Measurements from ENCODE around the gene TEX2. TPM values are rescaled to one million over a fixed set of nuclear protein-coding genes. Genes with fewer than 3 reads are reported as not detected.

TEX2 gene
- total and polyA plus RNA-seq, 7 experiments from 2014 or later = 7.9 to 24.2 (median 14.4) TPM

DNA sequence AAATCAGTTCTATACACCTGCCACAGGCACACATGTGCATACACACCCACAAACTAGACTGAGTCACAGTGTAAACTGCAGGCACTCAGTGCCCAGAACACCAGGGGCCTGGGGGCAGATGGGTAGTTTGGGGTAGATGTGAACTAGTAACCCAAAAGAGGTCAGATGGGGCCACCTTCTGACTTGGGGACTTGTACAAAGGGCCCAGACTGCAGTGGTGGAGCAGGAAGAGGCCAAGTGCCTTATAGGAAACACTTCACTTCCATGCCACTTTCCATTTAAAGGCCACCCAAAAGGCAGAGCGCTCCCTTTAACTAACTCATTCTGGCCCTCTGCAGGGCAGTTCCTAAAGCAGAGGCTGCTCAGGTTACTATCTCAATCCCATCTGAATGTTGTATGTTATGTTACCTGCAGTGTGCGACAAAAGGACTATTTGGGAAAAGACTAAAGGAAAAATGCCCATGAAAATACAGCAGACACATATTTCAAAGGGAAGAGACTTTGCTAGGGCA, 105.3 kb downstream of the TEX2 start:
- no peak overlapping the region for H3K27ac Mint-ChIP-seq
- no peaks in the 10 kb centered on the region for H3K9me3 ChIP-seq (ENCODE audit: control insufficient read depth in 2 of 3, low read length in 3 of 3)
- ATAC-seq = no peak
- no peaks in the 10 kb centered on the region for H3K27me3 ChIP-seq (ENCODE audit: control insufficient read depth in 2 of 2, insufficient read depth in 2 of 2, low read length in 2 of 2)
- H3K27me3 Mint-ChIP-seq = no peaks in the 10 kb centered on the region
- no peak overlapping the region for H3K27ac ChIP-seq (ENCODE audit: low read depth, low read length)
- no peak overlapping the region for H3K4me3 ChIP-seq (ENCODE audit: low read length)
- ChIA-PET CTCF (no interaction called here), POLR2A (interaction anchor here (1.0 kb wide), 1 partner anchor 11 kb away, joined by 5 read pairs; no protein-coding TSS in a partner anchor)
- peaks cover 3 to 18% (median 5%) of the 10 kb centered on the region in 5 donors for H3K36me3 Mint-ChIP-seq
- no peaks in the 10 kb centered on the region for H3K4me1 ChIP-seq (ENCODE audit: control insufficient read depth in 2 of 2, insufficient read depth in 2 of 2, low read length in 2 of 2)
- intact Hi-C loops (cut with micrococcal nuclease) = no loop called here
- no peak overlapping the region for H3K4me3 Mint-ChIP-seq
- H3K36me3 ChIP-seq (ENCODE audit: control insufficient read depth in 2 of 3, insufficient read depth in 3 of 3, low read length in 3 of 3) = peaks cover 0 to 17% (median 0%) of the 10 kb centered on the region in 3 experiments
- no peaks in the 10 kb centered on the region for H3K9me3 Mint-ChIP-seq
- H3K4me1 Mint-ChIP-seq = peaks cover 0 to 3% (median 0%) of the 10 kb centered on the region in 7 donors
- no peak for DNase-seq

DNA sequence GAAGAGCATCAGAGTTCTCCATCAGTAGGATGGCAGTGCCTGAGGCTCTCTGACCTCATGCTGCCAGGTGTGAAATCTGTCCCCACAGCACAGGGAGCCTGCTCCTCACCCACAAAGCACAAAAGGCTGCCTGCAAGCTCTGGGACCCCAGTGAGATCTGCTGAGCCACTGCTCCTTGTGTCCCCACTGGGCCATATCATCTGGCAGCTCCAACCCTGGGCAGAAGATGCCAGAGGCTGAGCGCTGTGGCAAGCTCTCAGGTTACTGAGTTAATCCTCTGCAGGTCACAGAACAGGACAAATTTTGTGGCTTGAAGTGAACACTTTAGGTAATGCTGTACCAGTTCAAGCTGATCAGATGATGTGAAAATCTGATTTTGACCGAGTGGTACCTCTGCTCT, 106.4 kb downstream of the TEX2 start:
- ATAC-seq (no peak), DNase-seq (no peak)
- H3K27me3 ChIP-seq (ENCODE audit: control insufficient read depth in 2 of 2, insufficient read depth in 2 of 2, low read length in 2 of 2) = no peaks in the 10 kb centered on the region
- no peak overlapping the region for H3K27ac ChIP-seq (ENCODE audit: low read depth, low read length)
- H3K4me3 Mint-ChIP-seq = no peak overlapping the region
- H3K9me3 Mint-ChIP-seq = no peaks in the 10 kb centered on the region
- no peaks in the 10 kb centered on the region for H3K4me1 ChIP-seq (ENCODE audit: control insufficient read depth in 2 of 2, insufficient read depth in 2 of 2, low read length in 2 of 2)
- H3K27me3 Mint-ChIP-seq = no peaks in the 10 kb centered on the region
- peaks cover 5 to 19% (median 10%) of the 10 kb centered on the region in 5 donors for H3K36me3 Mint-ChIP-seq
- H3K4me1 Mint-ChIP-seq = peaks cover 0 to 3% (median 0%) of the 10 kb centered on the region in 7 donors
- no peaks in the 10 kb centered on the region for H3K9me3 ChIP-seq (ENCODE audit: control insufficient read depth in 2 of 3, low read length in 3 of 3)
- intact Hi-C loops (cut with micrococcal nuclease) = no loop called here
- ChIA-PET CTCF (no interaction called here), POLR2A (interaction anchor here (3.6 kb wide), 1 partner anchor 10 kb away, joined by 18 read pairs; no protein-coding TSS in a partner anchor)
- H3K27ac Mint-ChIP-seq = no peak overlapping the region
- peaks cover 0 to 24% (median 5%) of the 10 kb centered on the region in 3 experiments for H3K36me3 ChIP-seq (ENCODE audit: control insufficient read depth in 2 of 3, insufficient read depth in 3 of 3, low read length in 3 of 3)
- no peak overlapping the region for H3K4me3 ChIP-seq (ENCODE audit: low read length)

- CTCF ChIA-PET = no interaction called here
Measured at GRCh38 chr17:64155751-64156544, 107.1 kb downstream of the TEX2 start.

GRCh38 chr17:64155129-64155528, 107.9 kb downstream of the TEX2 start:
- no peak overlapping the region for H3K4me3 Mint-ChIP-seq
- H3K4me1 Mint-ChIP-seq = peaks cover 0 to 3% (median 0%) of the 10 kb centered on the region in 7 donors
- H3K27ac ChIP-seq (ENCODE audit: low read depth, low read length) = no peak overlapping the region
- H3K27me3 ChIP-seq (ENCODE audit: control insufficient read depth in 2 of 2, insufficient read depth in 2 of 2, low read length in 2 of 2) = no peaks in the 10 kb centered on the region
- peak overlapping the region in 2 of 9 donors; percentile 34 to 57 for H3K27ac Mint-ChIP-seq
- CTCF ChIA-PET = no interaction called here
- no peak overlapping the region for H3K4me3 ChIP-seq (ENCODE audit: low read length)
- POLR2A ChIA-PET = interaction anchor here (3.6 kb wide), 1 partner anchor 9 kb away, joined by 18 read pairs; no protein-coding TSS in a partner anchor
- no peaks in the 10 kb centered on the region for H3K4me1 ChIP-seq (ENCODE audit: control insufficient read depth in 2 of 2, insufficient read depth in 2 of 2, low read length in 2 of 2)
- DNase-seq (peak in 1 of 9 donors; percentile 17), ATAC-seq (no peak)
- peaks cover 8 to 18% (median 12%) of the 10 kb centered on the region in 5 donors for H3K36me3 Mint-ChIP-seq
- H3K9me3 ChIP-seq (ENCODE audit: control insufficient read depth in 2 of 3, low read length in 3 of 3) = no peaks in the 10 kb centered on the region
- intact Hi-C loops (cut with micrococcal nuclease) = no loop called here
- peaks cover 0 to 21% (median 5%) of the 10 kb centered on the region in 3 experiments for H3K36me3 ChIP-seq (ENCODE audit: control insufficient read depth in 2 of 3, insufficient read depth in 3 of 3, low read length in 3 of 3)
- no peaks in the 10 kb centered on the region for H3K27me3 Mint-ChIP-seq
- no peaks in the 10 kb centered on the region for H3K9me3 Mint-ChIP-seq

More at GRCh38 chr17:64155751-64156544, 107.1 kb downstream of the TEX2 start:
- DNase-seq (no peak), ATAC-seq (no peak)
- Histone ChIP-seq H3K27me3 (ENCODE audit: control insufficient read depth in 2 of 2, insufficient read depth in 2 of 2, low read length in 2 of 2) (no peaks in the 10 kb centered on the region), H3K4me3 (ENCODE audit: low read length) (no peak overlapping the region), H3K36me3 (ENCODE audit: control insufficient read depth in 2 of 3, insufficient read depth in 3 of 3, low read length in 3 of 3) (peaks cover 0 to 24% (median 5%) of the 10 kb centered on the region in 3 experiments), H3K27ac (ENCODE audit: low read depth, low read length) (no peak overlapping the region), H3K9me3 (ENCODE audit: control insufficient read depth in 2 of 3, low read length in 3 of 3) (no peaks in the 10 kb centered on the region), H3K4me1 (ENCODE audit: control insufficient read depth in 2 of 2, insufficient read depth in 2 of 2, low read length in 2 of 2) (no peaks in the 10 kb centered on the region)
- peaks cover 5 to 22% (median 12%) of the 10 kb centered on the region in 5 donors for H3K36me3 Mint-ChIP-seq
- H3K4me1 Mint-ChIP-seq = peaks cover 0 to 3% (median 0%) of the 10 kb centered on the region in 7 donors
- H3K27ac Mint-ChIP-seq = no peak overlapping the region
- H3K4me3 Mint-ChIP-seq = no peak overlapping the region
- H3K9me3 Mint-ChIP-seq = no peaks in the 10 kb centered on the region
- intact Hi-C loops (cut with micrococcal nuclease) = no loop called here
- POLR2A ChIA-PET = interaction anchor here (3.6 kb wide), 1 partner anchor 9 kb away, joined by 18 read pairs; no protein-coding TSS in a partner anchor
- H3K27me3 Mint-ChIP-seq = no peaks in the 10 kb centered on the region

DNA sequence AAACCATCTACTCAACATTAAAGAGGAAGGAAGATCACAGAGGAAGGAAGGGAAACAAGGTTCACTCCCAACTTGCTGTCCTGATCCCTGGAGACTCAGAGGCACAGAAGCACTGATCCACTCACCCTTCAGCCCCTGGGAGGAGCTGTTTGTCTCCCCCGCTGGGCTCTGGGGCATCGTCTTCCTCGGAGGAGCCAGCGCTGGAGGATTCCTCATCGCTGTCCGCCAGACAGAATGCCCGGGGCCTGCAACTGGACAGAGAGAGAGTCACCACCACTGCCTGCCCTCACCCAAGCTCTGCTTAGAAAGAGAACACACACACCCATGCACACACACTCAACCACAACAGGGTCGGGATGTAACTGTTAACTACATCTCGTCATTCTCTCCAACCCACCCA, 108.3 kb downstream of the TEX2 start:
- ChIA-PET POLR2A (interaction anchor here (3.6 kb wide), 1 partner anchor 8 kb away, joined by 18 read pairs; no protein-coding TSS in a partner anchor), CTCF (no interaction called here)

GRCh38 chr17:64154313-64154695, 108.8 kb downstream of the TEX2 start:
- H3K36me3 ChIP-seq (ENCODE audit: control insufficient read depth in 2 of 3, insufficient read depth in 3 of 3, low read length in 3 of 3) = peaks cover 0 to 21% (median 5%) of the 10 kb centered on the region in 3 experiments
- Mint-ChIP-seq H3K9me3 (no peaks in the 10 kb centered on the region), H3K27ac (peak overlapping the region in 1 of 9 donors; percentile 5), H3K36me3 (peaks cover 8 to 18% (median 12%) of the 10 kb centered on the region in 5 donors), H3K4me1 (peaks cover 0 to 3% (median 0%) of the 10 kb centered on the region in 7 donors), H3K4me3 (no peak overlapping the region), H3K27me3 (no peaks in the 10 kb centered on the region)
- intact Hi-C loops (cut with micrococcal nuclease) = no loop called here
- H3K9me3 ChIP-seq (ENCODE audit: control insufficient read depth in 2 of 3, low read length in 3 of 3) = no peaks in the 10 kb centered on the region
- H3K27me3 ChIP-seq (ENCODE audit: control insufficient read depth in 2 of 2, insufficient read depth in 2 of 2, low read length in 2 of 2) = no peaks in the 10 kb centered on the region
- H3K4me1 ChIP-seq (ENCODE audit: control insufficient read depth in 2 of 2, insufficient read depth in 2 of 2, low read length in 2 of 2) = no peaks in the 10 kb centered on the region
- DNase-seq (no peak), ATAC-seq (no peak)
- no peak overlapping the region for H3K4me3 ChIP-seq (ENCODE audit: low read length)
- H3K27ac ChIP-seq (ENCODE audit: low read depth, low read length) = no peak overlapping the region
- ChIA-PET CTCF (no interaction called here), POLR2A (interaction anchor here (0.6 to 3.6 kb wide), 2 partner anchors 8 to 47 kb away, joined by 3 to 18 read pairs; no protein-coding TSS in a partner anchor)

More for the DNA sequence above, 108.3 kb downstream of the TEX2 start:
- DNase-seq (no peak), ATAC-seq (no peak)
- no peak overlapping the region for H3K4me3 ChIP-seq (ENCODE audit: low read length)
- Mint-ChIP-seq H3K36me3 (peaks cover 8 to 18% (median 12%) of the 10 kb centered on the region in 5 donors), H3K4me3 (no peak overlapping the region), H3K27me3 (no peaks in the 10 kb centered on the region), H3K9me3 (no peaks in the 10 kb centered on the region), H3K4me1 (peaks cover 0 to 3% (median 0%) of the 10 kb centered on the region in 7 donors), H3K27ac (peak overlapping the region in 2 of 9 donors; percentile 34 to 57)
- peaks cover 0 to 21% (median 5%) of the 10 kb centered on the region in 3 experiments for H3K36me3 ChIP-seq (ENCODE audit: control insufficient read depth in 2 of 3, insufficient read depth in 3 of 3, low read length in 3 of 3)
- no peaks in the 10 kb centered on the region for H3K4me1 ChIP-seq (ENCODE audit: control insufficient read depth in 2 of 2, insufficient read depth in 2 of 2, low read length in 2 of 2)
- no peak overlapping the region for H3K27ac ChIP-seq (ENCODE audit: low read depth, low read length)
- no peaks in the 10 kb centered on the region for H3K9me3 ChIP-seq (ENCODE audit: control insufficient read depth in 2 of 3, low read length in 3 of 3)
- intact Hi-C loops (cut with micrococcal nuclease) = no loop called here
- H3K27me3 ChIP-seq (ENCODE audit: control insufficient read depth in 2 of 2, insufficient read depth in 2 of 2, low read length in 2 of 2) = no peaks in the 10 kb centered on the region

Measured in naive thymus-derived CD4-positive, alpha-beta T cell (primary cell).